ENCODE measurements around the gene CCR1. TPM values are rescaled to one million over a fixed set of nuclear protein-coding genes. Genes with fewer than 3 reads are reported as not detected.
A peak's percentile ranks its signal among the peaks of the same experiment; 100 is the strongest.

The CCR1 gene
- polyA plus RNA-seq, 1 donor (not counting 4 experiments of a cell fraction or from before 2014, with no cell fraction given): not detected

- Histone ChIP-seq H3K27ac (ENCODE audit: control insufficient read depth, insufficient read depth, low read length) (no peak overlapping the region), H4K20me1 (ENCODE audit: control insufficient read depth, extremely low read depth, insufficient read depth, low read length) (no peaks in the 10 kb centered on the region), H3K27me3 (ENCODE audit: control insufficient read depth, extremely low read depth, insufficient read depth, low read length) (no peaks in the 10 kb centered on the region), H3K36me3 (ENCODE audit: control insufficient read depth in 2 of 2, extremely low read depth in 1 of 2, insufficient read depth in 2 of 2, low read length in 2 of 2) (no peaks in the 10 kb centered on the region), H3K79me2 (ENCODE audit: control insufficient read depth, insufficient read depth, low read length) (no peaks in the 10 kb centered on the region), H3K4me3 (ENCODE audit: control insufficient read depth in 2 of 3, extremely low read depth in 1 of 3, insufficient read depth in 2 of 3, low read depth in 1 of 3, low read length in 3 of 3) (no peak overlapping the region), H3K4me1 (ENCODE audit: control insufficient read depth, extremely low read depth, insufficient read depth, low read length) (peaks cover 5% of the 10 kb centered on the region), H3K4me2 (ENCODE audit: control insufficient read depth, extremely low read depth, insufficient read depth, low read depth, low read length) (no peak overlapping the region), H2AFZ (ENCODE audit: control insufficient read depth, low read length) (no peak overlapping the region), H3K9me1 (ENCODE audit: control insufficient read depth, extremely low read depth, insufficient read depth, low read length) (no peaks in the 10 kb centered on the region), H3K9me3 (ENCODE audit: control insufficient read depth, low read depth, low read length) (no peaks in the 10 kb centered on the region), H3K9ac (ENCODE audit: control insufficient read depth, extremely low read depth, insufficient read depth, low read length) (no peak overlapping the region)
- no peak for DNase-seq (ENCODE audit: low read depth, low spot score)
- dilution Hi-C loops (cut with MboI; ENCODE audit: extremely low pct_ligation_motif_present, low sequenced_read_pairs): no loop called here
- TF ChIP-seq EZH2 (IDR thresholded peaks at IDR 0.05; ENCODE audit: low read length): no peak
- no peak for TF ChIP-seq CTCF (optimal IDR thresholded peaks at IDR 0.05 in 1 of 3, IDR thresholded peaks at IDR 0.05 in 1 of 3, conservative IDR thresholded peaks at IDR 0.05 in 1 of 3; ENCODE audit: extremely low read depth in 1 of 3, insufficient read depth in 2 of 3, low read length in 3 of 3)
- no peak for FAIRE-seq
Observed at GRCh38 chr3:46183330-46183729, 24.8 kb downstream of the CCR1 start.

DNA sequence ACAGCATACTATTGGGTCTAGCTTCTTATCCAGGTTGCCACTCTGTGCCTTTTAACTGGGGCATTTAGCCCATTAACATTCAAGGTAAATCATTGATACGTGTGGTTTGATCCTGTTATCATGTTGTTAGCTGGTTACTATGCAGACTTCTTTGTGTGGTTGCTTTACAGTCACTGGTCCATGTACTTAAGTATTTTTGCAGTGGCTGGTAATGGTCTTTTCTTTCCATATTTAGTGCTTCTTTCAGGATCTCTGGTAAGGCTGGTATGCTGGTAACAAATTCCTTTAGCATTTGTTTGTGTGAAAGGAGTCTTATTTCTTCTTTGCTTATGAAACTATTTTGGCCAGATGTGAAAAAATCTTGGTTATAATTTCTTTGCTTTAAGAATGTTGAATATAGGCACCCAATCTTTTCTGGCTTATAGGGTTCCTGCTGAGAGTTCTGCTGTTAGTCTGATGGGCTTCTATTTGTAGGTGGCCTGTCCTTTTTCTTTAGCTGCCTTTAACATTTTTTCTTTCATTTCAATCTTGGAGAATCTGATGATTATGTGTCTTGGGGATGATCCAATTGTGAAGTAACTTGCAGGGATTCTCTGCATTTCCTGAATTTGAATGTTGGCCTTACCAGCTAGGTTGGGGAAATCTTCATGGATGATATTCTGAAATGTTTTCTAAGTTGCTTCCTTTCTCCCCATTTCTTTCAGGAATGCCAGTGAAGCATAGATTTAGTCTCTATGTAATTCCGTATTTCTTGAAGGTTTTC, 39.3 kb downstream of the CCR1 start:
- H4K20me1 ChIP-seq (ENCODE audit: control insufficient read depth, extremely low read depth, insufficient read depth, low read length): no peaks in the 10 kb centered on the region
- DNase-seq (ENCODE audit: low read depth, low spot score) (no peak), FAIRE-seq (peak; percentile 57)
- H3K27me3 ChIP-seq (ENCODE audit: control insufficient read depth, extremely low read depth, insufficient read depth, low read length): no peaks in the 10 kb centered on the region
- no peaks in the 10 kb centered on the region for H3K9me1 ChIP-seq (ENCODE audit: control insufficient read depth, extremely low read depth, insufficient read depth, low read length)
- TF ChIP-seq EZH2 (IDR thresholded peaks at IDR 0.05; ENCODE audit: low read length) (no peak), CTCF (optimal IDR thresholded peaks at IDR 0.05 in 1 of 3, IDR thresholded peaks at IDR 0.05 in 1 of 3, conservative IDR thresholded peaks at IDR 0.05 in 1 of 3; ENCODE audit: extremely low read depth in 1 of 3, insufficient read depth in 2 of 3, low read length in 3 of 3) (no peak)
- no peaks in the 10 kb centered on the region for H3K36me3 ChIP-seq (ENCODE audit: control insufficient read depth in 2 of 2, extremely low read depth in 1 of 2, insufficient read depth in 2 of 2, low read length in 2 of 2)
- peaks cover 5% of the 10 kb centered on the region for H3K4me1 ChIP-seq (ENCODE audit: control insufficient read depth, extremely low read depth, insufficient read depth, low read length)
- H3K4me2 ChIP-seq (ENCODE audit: control insufficient read depth, extremely low read depth, insufficient read depth, low read depth, low read length): no peak overlapping the region
- dilution Hi-C loops (cut with MboI; ENCODE audit: extremely low pct_ligation_motif_present, low sequenced_read_pairs): no loop called here
- H3K9me3 ChIP-seq (ENCODE audit: control insufficient read depth, low read depth, low read length): no peaks in the 10 kb centered on the region
- no peak overlapping the region for H2AFZ ChIP-seq (ENCODE audit: control insufficient read depth, low read length)
- H3K4me3 ChIP-seq (ENCODE audit: control insufficient read depth in 2 of 3, extremely low read depth in 1 of 3, insufficient read depth in 2 of 3, low read depth in 1 of 3, low read length in 3 of 3): no peak overlapping the region
- H3K79me2 ChIP-seq (ENCODE audit: control insufficient read depth, insufficient read depth, low read length): no peaks in the 10 kb centered on the region
- H3K9ac ChIP-seq (ENCODE audit: control insufficient read depth, extremely low read depth, insufficient read depth, low read length): no peak overlapping the region
- H3K27ac ChIP-seq (ENCODE audit: control insufficient read depth, insufficient read depth, low read length): no peak overlapping the region

Measured in keratinocyte (primary cell).